GM12878 (cell line): ENCODE data around the gene S100A3. TPM values are rescaled to one million over a fixed set of nuclear protein-coding genes. Genes with fewer than 3 reads are reported as not detected.

Source experiments
- ATAC-seq: fragments of 200-7000 bp; cut with Tn5 transposase; 3 replicates; pipeline ENCODE4 v1.9.1; 2020; ENCODE audit warnings: mild to moderate bottlenecking, moderate library complexity
- BruUV-seq: library from RNA; stranded (reverse); fragments of 400-500 nt; replicated peaks from 2 replicates; lab custom pipeline; 2021; lab: Mats Ljungman, UMichigan
- CTCF ChIA-PET: fragments of 300-600 bp; sonication (Branson Sonifier 250); formaldehyde crosslinking; extraction: SDS; loops from one replicate; lab custom pipeline; 2021; ENCODE audit warnings: inconsistent platforms; lab: Yijun Ruan, JAX
- POLR2A ChIA-PET: fragments of 350-600 bp; formaldehyde crosslinking; extraction: SDS; loops from one replicate; lab custom pipeline; 2021; ENCODE audit warnings: inconsistent platforms; lab: Charles Lee
- RAD21 ChIA-PET: fragments of 300-600 bp; sonication (Branson Sonifier 250); formaldehyde crosslinking; loops from one replicate; lab custom pipeline; 2023; ENCODE audit warnings: antibody characterized with exemption; ENCODE audit not compliant: unreplicated experiment; lab: Charles Lee
- SMC1A ChIA-PET: fragments of 300-600 bp; sonication (Branson Sonifier 250); formaldehyde crosslinking; loops from one replicate; lab custom pipeline; 2023; ENCODE audit not compliant: unreplicated experiment, uncharacterized antibody; lab: Charles Lee
- DNase-seq: peaks from one replicate; pipeline ENCODE4 v3.0.0-alpha.2; 2011; ENCODE audit warnings: low read depth, low spot score
- FAIRE-seq: peaks from 3 replicates; lab custom pipeline; 2011; peaks lifted over from hg19 to GRCh38; lab: Jason Lieb, UNC
- H2AFZ ChIP-seq: 2 replicates; pipeline ENCODE4 v1.6.0; 2011; ENCODE audit warnings: low read depth, low read length, control low read depth; ENCODE audit not compliant: control insufficient read depth
- H3K27ac ChIP-seq: 2 replicates; pipeline ENCODE4 v1.5.1; 2011; ENCODE audit warnings: control low read depth; ENCODE audit not compliant: control insufficient read depth, insufficient read depth
- H3K27me3 ChIP-seq, 2 experiments: replicated peaks in 1 of 2; 2 replicates each; pipeline versions ENCODE4 v1.6.0 to v1.6.1; 2011; ENCODE audit warnings: low read length in 1 of 2; ENCODE audit not compliant: control insufficient read depth in 2 of 2, insufficient read depth in 2 of 2
- H3K36me3 ChIP-seq, 2 experiments: 2 replicates each; pipeline ENCODE4 v1.5.1; 2011; ENCODE audit warnings: low read length in 1 of 2; ENCODE audit not compliant: control insufficient read depth in 2 of 2, insufficient read depth in 2 of 2
- H3K4me1 ChIP-seq: 2 replicates; pipeline ENCODE4 v1.6.1; 2011; ENCODE audit warnings: mild to moderate bottlenecking, low read length, moderate library complexity, mixed read lengths; ENCODE audit not compliant: control insufficient read depth, insufficient read depth
- H3K4me2 ChIP-seq: 2 replicates; pipeline ENCODE4 v1.6.0; 2011; ENCODE audit warnings: control low read depth; ENCODE audit not compliant: control insufficient read depth, insufficient read depth
- H3K4me3 ChIP-seq: fragments of 200-600 bp; sonication (generic); 2 replicates; pipeline ENCODE4 v1.5.1; 2016
- H3K79me2 ChIP-seq: 2 replicates; pipeline ENCODE4 v1.6.0; 2011; ENCODE audit warnings: low read length; ENCODE audit not compliant: control insufficient read depth, insufficient read depth
- H3K9ac ChIP-seq: 2 replicates; pipeline ENCODE4 v1.8.0; 2011; ENCODE audit warnings: low read length, control low read depth, mixed read lengths; ENCODE audit not compliant: control insufficient read depth, insufficient read depth
- H3K9me3 ChIP-seq: replicated peaks from 3 replicates; pipeline ENCODE4 v1.5.1; 2011; ENCODE audit warnings: mild to moderate bottlenecking, low read length; ENCODE audit not compliant: control insufficient read depth, insufficient read depth
- H4K20me1 ChIP-seq: 2 replicates; pipeline ENCODE4 v1.6.0; 2011; ENCODE audit not compliant: control insufficient read depth, insufficient read depth
- ASH2L ChIP-seq: fragments of 300-600, 200-600 bp; sonication (generic); IDR thresholded peaks from 2 replicates; pipeline ENCODE4 v1.6.1; 2017; ENCODE audit warnings: low read depth, mild to moderate bottlenecking, borderline replicate concordance
- BMI1 ChIP-seq: fragments of 450-650 bp; IDR thresholded peaks from 2 replicates; pipeline ENCODE4 v1.6.1; 2016; ENCODE audit warnings: mild to moderate bottlenecking, moderate library complexity, borderline replicate concordance
- CEBPB ChIP-seq, 2 experiments: fragments of 150-350 bp in 1 of 2; IDR thresholded peaks; 2 replicates each; pipeline ENCODE4 v1.6.1; 2012 to 2014; ENCODE audit warnings: low read depth in 2 of 2, low read length in 2 of 2, borderline replicate concordance in 1 of 2, inconsistent platforms in 1 of 2
- HDAC2 ChIP-seq: fragments of 200-600 bp; sonication (generic); IDR thresholded peaks from 2 replicates; pipeline ENCODE4 v1.6.1; 2017
- HDAC6 ChIP-seq: fragments of 200-600 bp; sonication (generic); IDR thresholded peaks from one replicate; pipeline ENCODE4 v1.8.0; 2017; ENCODE audit warnings: antibody characterized with exemption; ENCODE audit not compliant: unreplicated experiment
- JUNB ChIP-seq: IDR thresholded peaks from 2 replicates; pipeline ENCODE4 v1.6.1; 2016; ENCODE audit warnings: antibody characterized with exemption, mild to moderate bottlenecking
- MTA2 ChIP-seq: fragments of 450-650 bp; IDR thresholded peaks from 2 replicates; pipeline ENCODE4 v1.6.1; 2016; ENCODE audit warnings: low read depth, mild to moderate bottlenecking, moderate library complexity
- SP1 ChIP-seq: IDR thresholded peaks from one replicate; pipeline ENCODE4 v1.6.1; 2011; ENCODE audit warnings: low read depth, low read length
- SUPT20H ChIP-seq: IDR thresholded peaks from 2 replicates; pipeline ENCODE4 v1.6.1; 2011; ENCODE audit warnings: low read depth, mild to moderate bottlenecking, low read length, moderate library complexity, borderline replicate concordance; ENCODE audit not compliant: control insufficient read depth
- TCF12 ChIP-seq: IDR thresholded peaks from 2 replicates; pipeline ENCODE4 v1.6.1; 2011; ENCODE audit warnings: low read depth, mild to moderate bottlenecking, low read length
- ZBED1 ChIP-seq: IDR thresholded peaks from 2 replicates; pipeline ENCODE4 v1.6.1; 2016; ENCODE audit warnings: borderline replicate concordance
- ZNF217 ChIP-seq: fragments of 450-650 bp; IDR thresholded peaks from 2 replicates; pipeline ENCODE4 v1.6.1; 2017; ENCODE audit warnings: antibody characterized with exemption, mild to moderate bottlenecking
- ZNF384 ChIP-seq: IDR thresholded peaks from 2 replicates; pipeline ENCODE4 v1.6.1; 2012; ENCODE audit warnings: low read depth, mild to moderate bottlenecking, low read length, improper control_type of control experiment, borderline replicate concordance
- WGBS: methylation state at CpG from one replicate; pipeline ENCODE4 v1.1.6; 2016; ENCODE audit warnings: low lambda C conversion rate; ENCODE audit not compliant: insufficient replicate concordance, insufficient coverage; ENCODE audit errors: missing lambda C conversion rate; 5-methylcytosine and 5-hydroxymethylcytosine counted together
- in situ Hi-C: fragments of 300-500 bp; cut with MboI; formaldehyde crosslinking; loops from 9 replicates; pipeline ENCODE4 v1.14.3; 2018; ENCODE audit warnings: mixed read lengths
- intact Hi-C: fragments of 100-400 bp; cut with micrococcal nuclease; formaldehyde crosslinking; loops from one replicate; pipeline ENCODE4 v1.14.2; 2022; ENCODE audit not compliant: unreplicated experiment
- polyA plus RNA-seq, 11 experiments: library from polyadenylated mRNA; depleted of rRNA in 4 of 11; unstranded in 6 of 11; stranded (reverse) in 5 of 11; fragments of >200 nt; fragmentation: Nextera tagmentation in 4 of 11; fragmentation: Illumina TruSeq in 1 of 11; extraction: Ambion mirVana in 4 of 11; extraction: Trizol in 1 of 11; gene quantifications; 1 replicate in 1 of 11; 2 replicates in 10 of 11; pipeline versions ENCODE4 v1.2.1 to v1.2.3, GENCODE V29; 2011 to 2016; ENCODE audit warnings: inconsistent platforms in 2 of 11, missing spikeins in 2 of 11, low read depth in 1 of 11
- total RNA-seq, 4 experiments: library from RNA; depleted of rRNA in 3 of 4; stranded (reverse); fragments of >200 nt in 3 of 4; fragmentation: Illumina TruSeq in 1 of 4; extraction: Trizol in 1 of 4; gene quantifications; 2 replicates each; pipeline versions ENCODE4 v1.2.1 to v1.2.3, GENCODE V29; 2013 to 2021
- TF ChIP-seq, protein P1 (sequence below): fragments of 450-650 bp; formaldehyde crosslinking; IDR thresholded peaks from 2 replicates; pipeline ENCODE4 v1.5.0; 2022; ENCODE audit warnings: mild to moderate bottlenecking, missing genetic modification characterization
- TF ChIP-seq, protein P2 (sequence below): IDR thresholded peaks from 2 replicates; pipeline ENCODE4 v1.6.1; 2012; ENCODE audit warnings: mild to moderate bottlenecking, low read depth, low read length

The S100A3 gene
- total and polyA plus RNA-seq, 10 of the 15 experiments (the other 5 are each of a cell fraction or from before 2014, with no cell fraction given): 0.32 to 0.45 TPM; not detected in 8

DNA sequence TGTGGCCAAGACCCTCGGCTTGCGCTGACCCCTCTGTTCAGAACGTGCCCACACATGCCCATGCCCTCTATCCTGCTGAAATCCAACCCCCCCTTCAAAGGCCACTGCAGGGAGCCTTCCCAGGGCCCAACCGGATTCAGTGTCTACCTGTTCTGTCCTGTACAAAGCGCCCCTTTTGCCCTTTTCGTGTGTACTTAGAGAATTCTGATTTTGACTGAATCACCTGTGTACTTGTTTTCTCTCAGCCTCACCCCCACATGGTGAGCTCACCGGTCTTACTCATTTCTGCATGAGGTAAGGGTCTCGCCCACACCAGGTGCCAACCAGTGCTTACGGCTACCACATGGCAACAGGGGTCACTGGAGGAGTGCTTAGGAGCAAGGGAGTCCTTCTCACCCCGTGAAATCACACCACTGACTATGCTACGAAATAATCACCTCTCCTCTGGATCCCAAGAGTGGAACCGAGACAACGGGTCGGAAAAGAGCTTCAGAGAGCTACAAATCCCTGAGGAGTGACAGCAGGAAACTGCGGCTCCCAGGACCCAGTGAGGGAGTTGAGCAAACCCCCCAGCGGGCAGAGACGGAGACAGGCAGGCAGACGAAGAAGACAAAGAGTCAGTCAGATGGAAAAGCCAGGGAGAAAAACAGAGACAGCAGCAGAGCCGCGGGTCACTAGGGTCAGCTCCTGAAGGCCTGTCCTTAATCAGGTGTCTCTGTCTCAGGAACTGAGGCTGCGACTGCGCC lies 18.7 kb upstream of the S100A3 start:
- intact Hi-C loops: loop anchor here (1.0 to 5.0 kb wide), 4 partner anchors 35 to 215 kb away; no protein-coding TSS in a partner anchor
- no peaks in the 10 kb centered on the region for H3K36me3 ChIP-seq
- no TSS peak for BruUV-seq
- H3K9ac ChIP-seq: no peak overlapping the region
- no peak overlapping the region for H3K4me3 ChIP-seq
- H3K27ac ChIP-seq: no peak overlapping the region
- H3K79me2 ChIP-seq: no peaks in the 10 kb centered on the region
- RAD21 ChIA-PET: interaction anchor here (0.9 to 4.3 kb wide), 9 partner anchors 23 to 213 kb away, joined by 3 to 74 read pairs (median 5); partner anchors contain the start of genes S100A1, S100A13 and S100A6
- no peak for TF ChIP-seq SUPT20H
- no peak for TF ChIP-seq BMI1
- TF ChIP-seq MTA2: no peak
- no peak for TF ChIP-seq ZNF384
- no peak for TF ChIP-seq TCF12
- TF ChIP-seq, protein P1, sequence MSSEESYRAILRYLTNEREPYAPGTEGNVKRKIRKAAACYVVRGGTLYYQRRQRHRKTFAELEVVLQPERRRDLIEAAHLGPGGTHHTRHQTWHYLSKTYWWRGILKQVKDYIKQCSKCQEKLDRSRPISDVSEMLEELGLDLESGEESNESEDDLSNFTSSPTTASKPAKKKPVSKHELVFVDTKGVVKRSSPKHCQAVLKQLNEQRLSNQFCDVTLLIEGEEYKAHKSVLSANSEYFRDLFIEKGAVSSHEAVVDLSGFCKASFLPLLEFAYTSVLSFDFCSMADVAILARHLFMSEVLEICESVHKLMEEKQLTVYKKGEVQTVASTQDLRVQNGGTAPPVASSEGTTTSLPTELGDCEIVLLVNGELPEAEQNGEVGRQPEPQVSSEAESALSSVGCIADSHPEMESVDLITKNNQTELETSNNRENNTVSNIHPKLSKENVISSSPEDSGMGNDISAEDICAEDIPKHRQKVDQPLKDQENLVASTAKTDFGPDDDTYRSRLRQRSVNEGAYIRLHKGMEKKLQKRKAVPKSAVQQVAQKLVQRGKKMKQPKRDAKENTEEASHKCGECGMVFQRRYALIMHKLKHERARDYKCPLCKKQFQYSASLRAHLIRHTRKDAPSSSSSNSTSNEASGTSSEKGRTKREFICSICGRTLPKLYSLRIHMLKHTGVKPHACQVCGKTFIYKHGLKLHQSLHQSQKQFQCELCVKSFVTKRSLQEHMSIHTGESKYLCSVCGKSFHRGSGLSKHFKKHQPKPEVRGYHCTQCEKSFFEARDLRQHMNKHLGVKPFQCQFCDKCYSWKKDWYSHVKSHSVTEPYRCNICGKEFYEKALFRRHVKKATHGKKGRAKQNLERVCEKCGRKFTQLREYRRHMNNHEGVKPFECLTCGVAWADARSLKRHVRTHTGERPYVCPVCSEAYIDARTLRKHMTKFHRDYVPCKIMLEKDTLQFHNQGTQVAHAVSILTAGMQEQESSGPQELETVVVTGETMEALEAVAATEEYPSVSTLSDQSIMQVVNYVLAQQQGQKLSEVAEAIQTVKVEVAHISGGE: no peak
- TF ChIP-seq SP1: no peak
- TF ChIP-seq, protein P2, sequence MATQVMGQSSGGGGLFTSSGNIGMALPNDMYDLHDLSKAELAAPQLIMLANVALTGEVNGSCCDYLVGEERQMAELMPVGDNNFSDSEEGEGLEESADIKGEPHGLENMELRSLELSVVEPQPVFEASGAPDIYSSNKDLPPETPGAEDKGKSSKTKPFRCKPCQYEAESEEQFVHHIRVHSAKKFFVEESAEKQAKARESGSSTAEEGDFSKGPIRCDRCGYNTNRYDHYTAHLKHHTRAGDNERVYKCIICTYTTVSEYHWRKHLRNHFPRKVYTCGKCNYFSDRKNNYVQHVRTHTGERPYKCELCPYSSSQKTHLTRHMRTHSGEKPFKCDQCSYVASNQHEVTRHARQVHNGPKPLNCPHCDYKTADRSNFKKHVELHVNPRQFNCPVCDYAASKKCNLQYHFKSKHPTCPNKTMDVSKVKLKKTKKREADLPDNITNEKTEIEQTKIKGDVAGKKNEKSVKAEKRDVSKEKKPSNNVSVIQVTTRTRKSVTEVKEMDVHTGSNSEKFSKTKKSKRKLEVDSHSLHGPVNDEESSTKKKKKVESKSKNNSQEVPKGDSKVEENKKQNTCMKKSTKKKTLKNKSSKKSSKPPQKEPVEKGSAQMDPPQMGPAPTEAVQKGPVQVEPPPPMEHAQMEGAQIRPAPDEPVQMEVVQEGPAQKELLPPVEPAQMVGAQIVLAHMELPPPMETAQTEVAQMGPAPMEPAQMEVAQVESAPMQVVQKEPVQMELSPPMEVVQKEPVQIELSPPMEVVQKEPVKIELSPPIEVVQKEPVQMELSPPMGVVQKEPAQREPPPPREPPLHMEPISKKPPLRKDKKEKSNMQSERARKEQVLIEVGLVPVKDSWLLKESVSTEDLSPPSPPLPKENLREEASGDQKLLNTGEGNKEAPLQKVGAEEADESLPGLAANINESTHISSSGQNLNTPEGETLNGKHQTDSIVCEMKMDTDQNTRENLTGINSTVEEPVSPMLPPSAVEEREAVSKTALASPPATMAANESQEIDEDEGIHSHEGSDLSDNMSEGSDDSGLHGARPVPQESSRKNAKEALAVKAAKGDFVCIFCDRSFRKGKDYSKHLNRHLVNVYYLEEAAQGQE: no peak
- TF ChIP-seq HDAC2: no peak
- TF ChIP-seq ZNF217: no peak
- TF ChIP-seq JUNB: no peak
- no peak for TF ChIP-seq HDAC6
- TF ChIP-seq CEBPB (IDR thresholded peaks at IDR 0.05; ENCODE audit: borderline replicate concordance in 1 of 2, low read depth in 2 of 2, low read length in 2 of 2): no peak
- no peak for TF ChIP-seq ZBED1
- no peak for TF ChIP-seq ASH2L
- TF ChIP-seq, all 136 proteins: peak for 0
- SMC1A ChIA-PET: interaction anchor here (0.6 to 4.0 kb wide), 16 partner anchors 9 to 435 kb away, joined by 3 to 72 read pairs (median 4); partner anchors contain the start of genes S100A3, S100A4 and S100A6
- DNase-seq: no peak
- Histone ChIP-seq H3K4me2 (no peak overlapping the region), H3K27me3 (no peaks in the 10 kb centered on the region), H2AFZ (no peak overlapping the region), H3K9me3 (no peaks in the 10 kb centered on the region), H3K4me1 (peaks cover 19% of the 10 kb centered on the region), H4K20me1 (no peaks in the 10 kb centered on the region)
- CTCF ChIA-PET: interaction anchor here (0.6 to 7.5 kb wide), 33 partner anchors 11 to 590 kb away, joined by 3 to 216 read pairs (median 5); partner anchors contain the start of genes PGLYRP4, RAB13, S100A1 and S100A14
- ATAC-seq: no peak
- WGBS: 65% methylated on average over 22 of the region's 22 CpGs
- POLR2A ChIA-PET: interaction anchor here (0.9 to 1.8 kb wide), 3 partner anchors 28 to 35 kb away, joined by 3 to 8 read pairs (median 5); partner anchors contain the start of gene S100A6
- no peak for FAIRE-seq
- in situ Hi-C loops: no loop called here
